HG03565 (cell line): ENCODE results near the gene ATXN10.
A peak's percentile ranks its signal among the peaks of the same experiment; 100 is the strongest.
"Not testable (repeated sequence)": the region's sequence is repeated elsewhere in the genome, so short reads cannot be mapped to it uniquely, and the experiment has no call there.

Source experiments
- ATAC-seq: cut with Tn5 transposase; IDR thresholded peaks from one replicate; pipeline ENCODE4 v1.9.1; 2021; ENCODE audit warnings: mild to moderate bottlenecking, moderate library complexity; ENCODE audit not compliant: unreplicated experiment

The ATXN10 gene, protein sequence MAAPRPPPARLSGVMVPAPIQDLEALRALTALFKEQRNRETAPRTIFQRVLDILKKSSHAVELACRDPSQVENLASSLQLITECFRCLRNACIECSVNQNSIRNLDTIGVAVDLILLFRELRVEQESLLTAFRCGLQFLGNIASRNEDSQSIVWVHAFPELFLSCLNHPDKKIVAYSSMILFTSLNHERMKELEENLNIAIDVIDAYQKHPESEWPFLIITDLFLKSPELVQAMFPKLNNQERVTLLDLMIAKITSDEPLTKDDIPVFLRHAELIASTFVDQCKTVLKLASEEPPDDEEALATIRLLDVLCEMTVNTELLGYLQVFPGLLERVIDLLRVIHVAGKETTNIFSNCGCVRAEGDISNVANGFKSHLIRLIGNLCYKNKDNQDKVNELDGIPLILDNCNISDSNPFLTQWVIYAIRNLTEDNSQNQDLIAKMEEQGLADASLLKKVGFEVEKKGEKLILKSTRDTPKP

GRCh38 chr22:45671783-45672563 is at the start of gene ATXN10:
Gene ATXN10 (plus strand): TSS chr22:45671834. CDS start chr22:45672064, 230 bp downstream.
- peak; percentile 37 for ATAC-seq

GRCh38 chr22:45621836-45622600 is 49.6 kb upstream of the ATXN10 start:
- ATAC-seq: no peak

DNA sequence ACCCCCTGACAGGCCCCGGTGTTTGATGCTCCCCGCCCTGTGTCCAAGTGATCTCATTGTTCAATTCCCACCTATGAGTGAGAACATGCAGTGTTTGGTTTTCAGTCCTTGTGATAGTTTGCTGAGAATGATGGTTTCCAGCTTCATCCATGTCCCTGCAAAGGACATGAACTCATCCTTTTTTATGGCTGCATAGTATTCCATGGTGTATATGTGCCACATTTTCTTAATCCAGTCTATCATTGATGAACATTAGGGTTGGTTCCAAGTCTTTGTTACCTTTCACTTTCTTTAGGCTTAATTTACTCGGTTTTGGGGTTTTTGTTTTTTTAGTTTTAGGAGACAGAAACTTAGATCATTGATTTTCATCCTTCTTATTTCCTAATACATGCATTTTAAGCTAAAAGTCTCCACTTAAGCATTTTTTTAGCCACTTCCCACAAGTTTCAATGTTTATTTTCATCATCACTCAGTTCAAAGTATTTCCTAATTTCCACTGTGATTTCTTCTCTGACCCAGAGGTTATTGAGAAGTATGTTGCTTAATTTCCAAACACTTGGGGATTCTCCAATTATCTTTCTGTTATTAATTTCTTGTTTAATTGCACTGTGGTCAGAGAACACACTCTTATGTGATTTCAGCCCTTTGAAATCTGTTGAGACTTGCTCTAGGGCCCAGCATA is 48.0 kb upstream of the ATXN10 start:
- not testable (repeated sequence) for ATAC-seq

- ATAC-seq: no peak
These were observed 45.4 kb upstream of the ATXN10 start for GRCh38 chr22:45626198-45626651.

GRCh38 chr22:45627489-45628233 is 44.0 kb upstream of the ATXN10 start:
- no peak for ATAC-seq

- ATAC-seq: no peak
These were observed 43.1 kb upstream of the ATXN10 start for GRCh38 chr22:45628515-45628914.

GRCh38 chr22:45629469-45630089 is 42.1 kb upstream of the ATXN10 start:
- ATAC-seq: no peak

- no peak for ATAC-seq
These were observed 41.2 kb upstream of the ATXN10 start for GRCh38 chr22:45630436-45630835.

DNA sequence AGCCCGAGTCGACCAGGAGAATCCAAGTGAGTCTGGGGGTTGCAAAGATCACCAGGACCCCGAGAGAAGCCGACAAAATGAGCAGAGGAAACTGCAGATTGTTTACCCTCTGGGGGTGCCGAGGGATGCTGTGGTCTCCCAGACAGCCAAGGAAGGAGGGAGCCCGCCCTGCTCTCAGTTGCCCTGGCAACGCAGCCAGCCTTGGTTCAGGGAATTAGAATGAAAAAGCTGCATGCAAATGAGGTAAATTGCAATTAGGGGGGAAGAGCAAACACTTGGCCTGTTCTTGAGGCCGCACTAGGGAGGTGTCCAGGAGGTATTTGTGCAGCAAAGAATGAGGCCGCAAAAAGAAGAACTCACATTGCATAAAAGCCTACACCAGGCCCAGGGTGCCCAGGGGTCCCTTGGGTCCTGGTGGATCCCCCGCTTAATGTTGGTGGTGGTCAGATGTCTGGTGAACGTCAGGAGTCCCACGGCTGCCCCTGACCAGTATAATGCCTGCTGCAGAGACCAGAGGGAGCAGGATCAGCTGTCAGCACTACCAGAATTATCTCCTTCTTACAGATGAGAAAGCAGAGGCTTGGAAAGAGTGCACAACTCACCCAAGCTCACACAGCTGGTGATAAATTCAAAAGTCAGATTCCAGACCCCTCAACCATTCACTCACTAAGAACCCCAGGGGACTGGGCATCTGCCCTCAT is 40.3 kb upstream of the ATXN10 start:
- no peak for ATAC-seq

GRCh38 chr22:45631841-45632238 is 39.8 kb upstream of the ATXN10 start:
- ATAC-seq: no peak

GRCh38 chr22:45632791-45633515 is 38.7 kb upstream of the ATXN10 start:
- no peak for ATAC-seq

DNA sequence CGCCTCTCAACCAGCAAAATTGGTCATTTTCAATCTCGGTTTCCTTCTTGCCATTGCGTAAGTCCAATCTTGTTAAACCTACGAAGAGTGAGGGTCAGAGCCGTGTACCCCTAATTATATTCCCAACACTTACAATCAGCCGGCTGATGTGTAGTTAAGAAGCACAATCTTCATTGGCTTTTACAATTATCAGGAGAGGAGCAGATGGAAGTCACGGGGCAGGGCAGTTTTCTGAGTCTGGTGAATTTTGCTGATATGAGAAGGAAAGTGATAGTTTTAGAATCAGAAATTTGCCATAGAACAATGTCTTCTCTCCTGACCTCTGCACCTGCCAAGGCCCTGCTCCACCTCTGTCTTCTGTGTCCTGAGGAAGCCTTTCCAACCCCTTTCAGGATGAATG is 35.0 kb upstream of the ATXN10 start:
- no peak for ATAC-seq

DNA sequence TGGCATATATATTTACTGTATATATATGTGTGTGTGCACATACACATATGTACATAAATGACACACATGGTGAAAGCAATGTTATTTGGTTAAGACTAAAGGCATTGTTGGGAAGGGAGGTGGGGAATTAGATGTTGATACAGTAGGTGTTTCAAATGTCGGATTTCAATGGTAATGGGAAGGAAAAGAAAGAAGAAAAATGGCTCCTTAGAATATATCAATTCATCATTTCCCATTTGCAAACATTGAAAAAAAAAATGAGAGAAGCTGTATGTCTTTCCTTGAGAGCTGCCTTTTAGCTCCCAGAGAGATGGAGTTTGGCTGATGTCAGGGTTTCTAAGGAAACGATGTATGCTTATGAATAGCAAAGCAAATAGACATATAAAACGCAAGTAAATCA is 33.4 kb upstream of the ATXN10 start:
- ATAC-seq: no peak

GRCh38 chr22:45638834-45639746 is 32.5 kb upstream of the ATXN10 start:
- ATAC-seq: no peak

DNA sequence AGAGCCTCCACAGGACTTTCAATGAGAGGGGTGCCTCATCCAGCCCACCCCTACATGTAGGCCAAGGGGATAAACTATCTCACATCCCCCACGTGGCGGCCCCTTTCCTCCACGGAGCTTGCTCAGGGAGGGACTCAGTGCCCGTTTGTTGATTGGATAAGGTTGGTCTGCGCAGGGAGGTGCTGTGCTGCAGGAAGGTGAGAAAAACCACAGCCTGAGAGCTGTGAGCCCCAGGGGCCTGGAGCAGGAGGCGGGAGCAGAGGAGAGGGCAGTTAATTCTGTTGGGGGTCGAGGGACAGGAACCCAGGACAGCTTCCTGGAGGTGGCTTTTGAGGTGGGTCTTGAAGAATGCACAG is 31.9 kb upstream of the ATXN10 start:
- ATAC-seq: no peak

- ATAC-seq: no peak
These were observed 31.2 kb upstream of the ATXN10 start for GRCh38 chr22:45640291-45640940.
